GM12892 (cell line): ENCODE results near the gene ATP1A1. TPM values are rescaled to one million over a fixed set of nuclear protein-coding genes. Genes with fewer than 3 reads are reported as not detected.

Experiments used
- DNase-seq: peaks from one replicate; pipeline ENCODE4 v3.0.0; 2011; ENCODE audit not compliant: insufficient read length
- FAIRE-seq: peaks from 2 replicates; lab custom pipeline; 2011; peaks lifted over from hg19 to GRCh38; lab: Jason Lieb, UNC
- POLR2A ChIP-seq: IDR thresholded peaks from 2 replicates; pipeline ENCODE4 v1.6.1; 2011; ENCODE audit warnings: low read depth, low read length, control low read depth
- POLR2AphosphoS5 ChIP-seq: IDR thresholded peaks from 2 replicates; pipeline ENCODE4 v1.6.1; 2011; ENCODE audit warnings: low read depth, low read length, control low read depth
- TAF1 ChIP-seq: IDR thresholded peaks from 2 replicates; pipeline ENCODE4 v1.6.1; 2011; ENCODE audit warnings: low read depth, mild to moderate bottlenecking, control low read depth, low read length, borderline replicate concordance
- polyA plus RNA-seq: library from polyadenylated mRNA; unstranded; fragments of >200 nt; gene quantifications from one replicate; pipeline ENCODE4 v1.2.1, GENCODE V29; 2012; ENCODE audit warnings: missing spikeins, inconsistent platforms; ENCODE audit not compliant: missing spikeins

The ATP1A1 gene
- polyA plus RNA-seq: 229 TPM

DNA sequence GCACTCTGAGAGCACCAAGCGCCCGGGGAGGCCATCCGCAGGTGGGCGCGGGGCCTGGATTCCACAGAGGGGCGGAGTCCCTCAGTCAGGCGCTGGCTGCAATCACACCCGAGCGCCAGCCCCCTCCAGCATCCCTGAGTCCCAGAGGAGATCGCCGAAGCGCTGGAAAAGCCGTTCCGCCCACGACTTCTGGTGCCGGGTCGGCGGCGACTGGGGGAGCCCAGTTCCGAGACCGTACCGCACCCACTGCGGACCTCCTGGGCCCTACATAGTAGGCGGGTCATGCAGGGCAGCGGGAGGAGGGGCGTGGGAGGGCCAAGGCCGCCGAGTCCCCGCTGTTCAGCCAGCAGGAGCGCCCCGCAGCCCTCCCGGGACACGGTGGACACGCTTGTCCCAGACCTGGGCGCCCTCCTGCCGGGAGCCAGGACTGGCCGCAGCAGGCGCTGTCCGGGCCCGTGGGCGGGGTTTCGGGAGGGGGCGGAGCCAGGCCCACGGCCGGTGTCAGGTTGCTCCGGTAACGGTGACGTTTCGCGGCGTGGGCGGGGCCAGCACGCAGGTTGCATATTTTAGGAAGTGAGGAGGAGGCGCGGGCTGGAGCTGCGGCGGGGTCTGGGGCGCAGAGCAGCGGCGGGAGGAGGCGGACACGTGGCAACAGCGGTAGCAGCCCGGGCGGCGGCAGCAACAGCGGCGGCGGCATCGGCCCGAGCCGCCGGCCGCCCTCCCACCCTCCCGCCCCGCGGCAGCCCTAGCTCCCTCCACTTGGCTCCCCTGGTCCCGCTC is at the start of gene ATP1A1:
TSS of gene ATP1A1 (plus strand) at position 594 of the 780 bp plus-strand sequence. CDS start 268 bp downstream, outside the sequence.
- FAIRE-seq (peak; percentile 99), DNase-seq (peak; percentile 84)
- TF ChIP-seq TAF1: peak; percentile 77; the same call in 1 of the 2 replicates
- TF ChIP-seq POLR2A: peak; percentile 92
- TF ChIP-seq POLR2AphosphoS5: peak; percentile 88

- FAIRE-seq (no peak), DNase-seq (no peak)
- no peak for TF ChIP-seq TAF1
- TF ChIP-seq POLR2AphosphoS5: no peak
- TF ChIP-seq POLR2A: no peak
Observed at GRCh38 chr1:116323491-116323890, 49.6 kb upstream of the ATP1A1 start.

DNA sequence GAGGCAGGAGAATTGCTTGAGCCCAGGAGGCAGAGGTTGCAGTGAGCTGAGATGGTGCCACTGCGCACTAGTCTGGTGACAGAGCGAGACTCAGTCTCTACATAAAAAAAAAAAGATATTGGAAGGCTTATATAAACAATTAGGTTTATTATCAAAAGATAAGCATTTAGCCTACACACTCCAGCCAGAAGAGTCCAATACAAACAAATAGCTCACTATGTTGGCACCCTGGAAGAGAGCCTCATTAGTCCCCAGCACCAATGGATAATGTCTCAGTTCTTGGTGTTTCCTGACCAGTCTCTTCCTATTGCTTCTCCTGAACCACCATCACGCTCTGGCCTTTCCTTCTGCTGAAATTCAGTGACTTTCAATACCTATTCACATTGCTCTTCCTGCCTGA is 48.6 kb upstream of the ATP1A1 start:
- no peak for TF ChIP-seq TAF1
- TF ChIP-seq POLR2AphosphoS5: no peak
- no peak for TF ChIP-seq POLR2A
- DNase-seq (no peak), FAIRE-seq (no peak)

DNA sequence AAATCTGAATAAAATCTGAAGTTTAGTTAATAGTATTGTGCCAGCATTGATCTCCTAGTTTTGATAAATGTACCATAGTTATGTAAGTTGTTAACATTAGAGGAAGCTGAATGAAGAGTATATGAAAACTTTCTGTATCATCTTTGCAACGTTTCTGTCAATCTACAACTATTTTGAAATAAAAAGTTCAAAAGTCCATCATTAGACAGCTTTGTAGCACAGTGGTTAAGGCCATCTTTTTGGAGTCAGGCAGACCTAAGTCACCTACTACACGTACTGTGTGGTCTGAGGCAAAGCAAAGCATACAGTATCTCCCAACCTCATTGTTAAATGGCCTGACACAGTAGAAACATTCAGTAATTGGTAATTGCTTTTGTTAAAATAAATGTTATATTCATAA is 47.9 kb upstream of the ATP1A1 start:
- TF ChIP-seq TAF1 (no peak), POLR2A (no peak), POLR2AphosphoS5 (no peak)
- no peak for DNase-seq
- FAIRE-seq: no peak

DNA sequence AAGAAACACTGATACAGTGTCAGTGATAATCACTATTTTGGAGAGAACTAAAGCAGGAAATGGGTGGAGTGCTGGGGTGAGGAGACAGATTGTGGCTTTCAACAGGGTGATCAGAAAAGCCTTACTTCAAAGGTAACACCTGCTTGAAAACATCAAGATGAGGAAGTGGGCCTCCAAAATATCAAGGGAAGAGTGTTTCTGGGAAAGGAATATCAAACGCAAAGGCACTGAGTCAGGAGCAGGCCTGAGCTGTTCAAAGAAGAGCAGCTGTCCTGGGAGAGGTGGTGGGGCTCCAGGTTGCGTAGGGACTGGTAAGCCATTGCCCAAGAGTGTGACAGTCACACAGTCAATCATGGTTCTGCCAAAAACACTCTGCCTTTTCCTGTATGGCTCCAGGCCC is 47.1 kb upstream of the ATP1A1 start:
- TF ChIP-seq TAF1 (no peak), POLR2AphosphoS5 (no peak), POLR2A (no peak)
- DNase-seq (no peak), FAIRE-seq (no peak)

DNA sequence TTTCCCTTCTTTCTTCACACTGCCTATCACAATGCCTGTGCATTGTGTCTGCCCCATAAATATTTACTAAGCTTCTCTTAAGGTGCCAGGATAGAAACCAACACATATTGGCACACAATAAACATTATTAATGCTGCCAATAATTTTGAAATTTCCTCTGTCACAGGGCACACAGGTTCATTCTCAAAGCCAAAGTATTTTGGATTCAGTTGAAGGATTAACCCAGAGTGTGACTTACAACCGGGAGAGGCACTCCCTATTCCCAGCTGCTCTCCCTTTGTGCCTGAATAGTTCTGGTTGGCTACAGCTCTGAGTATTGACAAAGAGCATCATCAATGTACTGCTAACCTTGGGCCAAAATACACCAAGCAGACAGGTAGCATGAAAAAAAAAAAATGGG is 46.6 kb upstream of the ATP1A1 start:
- no peak for TF ChIP-seq TAF1
- DNase-seq: no peak
- FAIRE-seq: no peak

- DNase-seq (no peak), FAIRE-seq (no peak)
- TF ChIP-seq TAF1 (no peak), POLR2AphosphoS5 (no peak), POLR2A (no peak)
Observed at GRCh38 chr1:116328671-116329070, 44.4 kb upstream of the ATP1A1 start.

- FAIRE-seq: no peak
- no peak for TF ChIP-seq TAF1
- no peak for TF ChIP-seq POLR2AphosphoS5
- no peak for TF ChIP-seq POLR2A
Observed at GRCh38 chr1:116329524-116330341, 43.3 kb upstream of the ATP1A1 start.

GRCh38 chr1:116330342-116330652 is 42.7 kb upstream of the ATP1A1 start:
- no peak for FAIRE-seq
- TF ChIP-seq TAF1 (no peak), POLR2AphosphoS5 (no peak), POLR2A (no peak)
- DNase-seq: no peak

More at GRCh38 chr1:116329524-116330341, 43.3 kb upstream of the ATP1A1 start:
- no peak for DNase-seq

GRCh38 chr1:116330846-116331245 is 42.2 kb upstream of the ATP1A1 start:
- no peak for TF ChIP-seq TAF1
- no peak for TF ChIP-seq POLR2A
- TF ChIP-seq POLR2AphosphoS5: no peak
- FAIRE-seq: no peak

DNA sequence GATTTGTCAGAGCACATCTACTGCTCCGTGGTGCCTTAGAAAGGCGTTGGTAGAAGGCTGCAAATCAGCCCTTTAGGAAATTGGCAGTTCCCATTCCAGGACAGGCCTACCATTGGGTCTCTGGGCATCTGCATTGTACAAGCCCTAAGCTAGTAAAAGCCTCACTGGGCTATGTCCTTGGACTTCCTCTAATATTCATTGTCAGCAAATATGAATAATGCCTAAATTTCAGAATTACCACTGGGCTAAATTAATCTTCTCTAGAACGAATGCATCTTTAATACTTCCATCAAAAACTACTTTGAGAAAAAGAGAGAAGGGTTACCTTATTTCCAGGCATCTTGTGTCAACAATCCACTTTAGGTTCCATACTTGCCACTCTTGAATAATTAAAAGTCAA is 41.5 kb upstream of the ATP1A1 start:
- no peak for DNase-seq

More at GRCh38 chr1:116330846-116331245, 42.2 kb upstream of the ATP1A1 start:
- no peak for DNase-seq

GRCh38 chr1:116332451-116332850 is 40.6 kb upstream of the ATP1A1 start:
- DNase-seq (no peak), FAIRE-seq (no peak)
- TF ChIP-seq POLR2A: no peak
- TF ChIP-seq POLR2AphosphoS5: no peak

More for the DNA sequence above, 41.5 kb upstream of the ATP1A1 start:
- FAIRE-seq: no peak
- TF ChIP-seq POLR2AphosphoS5 (no peak), POLR2A (no peak)
